HepG2 (cell line): ENCODE data around the gene TIMM44. TPM values are rescaled to one million over a fixed set of nuclear protein-coding genes. Genes with fewer than 3 reads are reported as not detected.
A peak's percentile ranks its signal among the peaks of the same experiment; 100 is the strongest.

Source experiments
- FOXK2 ChIP-seq: fragments of 450-650 bp; IDR thresholded peaks from 2 replicates; pipeline ENCODE4 v1.6.1; 2016
- GRHL1 ChIP-seq: sonication (generic); formaldehyde crosslinking; conservative IDR thresholded peaks from 2 replicates; pipeline ENCODE4 v1.8.0; 2022; ENCODE audit warnings: missing genetic modification reagents
- GTF3A ChIP-seq: sonication (generic); formaldehyde crosslinking; conservative IDR thresholded peaks from 2 replicates; pipeline ENCODE4 v1.4.0; 2020; ENCODE audit warnings: mild to moderate bottlenecking, missing genetic modification reagents
- NR3C1 ChIP-seq: sonication (generic); formaldehyde crosslinking; IDR thresholded peaks from 2 replicates; pipeline ENCODE4 v1.4.0; 2020; ENCODE audit warnings: missing genetic modification reagents
- REXO4 ChIP-seq: sonication (generic); formaldehyde crosslinking; IDR thresholded peaks from 2 replicates; pipeline ENCODE4 v1.8.0; 2022; ENCODE audit warnings: missing genetic modification reagents, mild to moderate bottlenecking, borderline replicate concordance
- RFX1 ChIP-seq: fragments of 450-650 bp; IDR thresholded peaks from 2 replicates; pipeline ENCODE4 v1.6.1; 2017
- SATB2 ChIP-seq: sonication (generic); formaldehyde crosslinking; IDR thresholded peaks from 2 replicates; pipeline ENCODE4 v1.5.0; 2020; ENCODE audit warnings: missing genetic modification reagents
- SMYD3 ChIP-seq: sonication (generic); formaldehyde crosslinking; IDR thresholded peaks from 2 replicates; pipeline ENCODE4 v1.8.1; 2023; ENCODE audit warnings: mild to moderate bottlenecking, missing genetic modification reagents
- THYN1 ChIP-seq: sonication (generic); formaldehyde crosslinking; IDR thresholded peaks from 2 replicates; pipeline ENCODE4 v1.8.1; 2023; ENCODE audit warnings: low read depth, mild to moderate bottlenecking, moderate library complexity, missing genetic modification reagents, borderline replicate concordance
- ZC3H4 ChIP-seq: sonication (generic); formaldehyde crosslinking; IDR thresholded peaks from 2 replicates; pipeline ENCODE4 v1.4.0; 2020; ENCODE audit warnings: missing genetic modification reagents, borderline replicate concordance
- ZNF10 ChIP-seq: sonication (generic); formaldehyde crosslinking; IDR thresholded peaks from 2 replicates; pipeline ENCODE4 v1.4.0; 2020; ENCODE audit warnings: mild to moderate bottlenecking, low read depth, missing genetic modification reagents, borderline replicate concordance
- ZNF773 ChIP-seq: sonication (generic); formaldehyde crosslinking; IDR thresholded peaks from 2 replicates; pipeline ENCODE4 v1.4.0; 2020; ENCODE audit warnings: missing genetic modification reagents, borderline replicate concordance
- polyA plus RNA-seq, 8 experiments: library from polyadenylated mRNA; depleted of rRNA in 3 of 8; stranded (reverse) in 7 of 8; unstranded in 1 of 8; fragments of >200 nt; fragmentation: Illumina TruSeq in 4 of 8; extraction: Trizol in 4 of 8; gene quantifications; 2 replicates each; pipeline versions ENCODE4 v1.2.1 to v1.2.3, GENCODE V29; 2011 to 2016; ENCODE audit warnings: low read depth in 4 of 8, missing spikeins in 1 of 8, mixed read lengths in 1 of 8; ENCODE audit not compliant: insufficient read depth in 1 of 8
- total RNA-seq, 5 experiments: library from RNA; depleted of rRNA; stranded (reverse); fragments of >200 nt; fragmentation: Illumina TruSeq; extraction: Trizol; gene quantifications; 2 replicates each; pipeline ENCODE4 v1.2.3, GENCODE V29; 2016; ENCODE audit warnings: low read depth in 1 of 5
- TF ChIP-seq, protein P1 (sequence below): IDR thresholded peaks from 2 replicates; pipeline ENCODE4 v1.6.1; 2016
- TF ChIP-seq, protein P2 (sequence below): sonication (generic); formaldehyde crosslinking; IDR thresholded peaks from 2 replicates; pipeline ENCODE4 v1.5.0; 2020; ENCODE audit warnings: mild to moderate bottlenecking, missing genetic modification reagents
- TF ChIP-seq, protein P3 (sequence below): sonication (generic); formaldehyde crosslinking; IDR thresholded peaks from 2 replicates; pipeline ENCODE4 v1.4.0; 2020; ENCODE audit warnings: missing genetic modification reagents
- TF ChIP-seq, protein P4 (sequence below): sonication (generic); formaldehyde crosslinking; IDR thresholded peaks from 2 replicates; pipeline ENCODE4 v1.4.0; 2020; ENCODE audit warnings: mild to moderate bottlenecking, low read depth, missing genetic modification reagents
- TF ChIP-seq, protein P5 (sequence below): sonication (generic); formaldehyde crosslinking; IDR thresholded peaks from 2 replicates; pipeline ENCODE4 v1.5.0; 2020; ENCODE audit warnings: missing genetic modification reagents

The TIMM44 gene
- total and polyA plus RNA-seq, 2 of the 13 experiments (the other 11 are each of a cell fraction or from before 2014, with no cell fraction given), result 42.9 to 72.6 TPM

DNA sequence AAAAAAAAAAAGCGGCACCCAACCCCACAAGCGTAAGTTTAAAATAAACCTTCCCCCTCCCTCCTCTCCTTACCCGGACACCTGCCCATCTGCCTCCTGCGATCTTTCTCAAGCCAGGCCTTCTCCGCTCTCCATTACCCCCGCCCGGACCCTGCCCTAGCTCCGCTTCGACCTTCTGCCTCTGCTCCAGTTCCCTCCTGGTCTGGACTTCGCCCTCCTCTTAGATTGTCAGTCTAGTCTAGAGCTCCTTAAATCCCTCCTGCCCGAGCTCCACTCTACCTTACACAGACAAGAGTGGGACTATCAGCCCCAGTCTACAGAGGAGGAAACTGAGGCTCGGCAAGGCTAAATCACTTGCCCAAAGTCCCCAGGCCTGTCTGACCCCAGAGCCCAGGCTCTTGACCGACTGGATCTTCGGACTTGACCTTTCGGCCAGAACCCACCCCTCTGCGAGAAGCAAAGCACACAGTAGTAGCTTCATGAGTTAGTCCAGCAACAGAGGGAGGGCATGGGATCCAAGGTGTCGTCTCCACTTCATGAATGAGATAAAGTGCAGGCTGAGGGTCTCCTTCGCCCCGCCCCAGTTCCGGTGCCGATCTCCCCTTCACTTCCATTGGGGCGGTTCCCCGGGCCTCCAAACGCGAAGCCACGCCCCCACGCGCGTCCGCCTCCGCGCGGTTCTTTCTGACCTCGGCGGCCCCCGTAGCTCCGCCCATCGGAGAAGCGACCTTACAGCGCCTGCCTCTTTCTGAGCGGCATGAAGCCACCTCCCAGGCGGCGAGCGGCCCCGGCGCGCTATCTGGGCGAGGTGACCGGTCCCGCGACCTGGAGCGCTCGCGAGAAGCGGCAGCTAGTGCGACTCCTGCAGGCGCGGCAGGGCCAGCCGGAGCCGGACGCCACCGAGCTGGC, 23.6 kb downstream of the TIMM44 start, which contains the start of gene SNAPC2 (continued):
- no peak; the same call in 1 of the 2 replicates for TF ChIP-seq ZNF773 (CRISPR knock-in tag)
- TF ChIP-seq GTF3A, result no peak
- TF ChIP-seq, protein P1, sequence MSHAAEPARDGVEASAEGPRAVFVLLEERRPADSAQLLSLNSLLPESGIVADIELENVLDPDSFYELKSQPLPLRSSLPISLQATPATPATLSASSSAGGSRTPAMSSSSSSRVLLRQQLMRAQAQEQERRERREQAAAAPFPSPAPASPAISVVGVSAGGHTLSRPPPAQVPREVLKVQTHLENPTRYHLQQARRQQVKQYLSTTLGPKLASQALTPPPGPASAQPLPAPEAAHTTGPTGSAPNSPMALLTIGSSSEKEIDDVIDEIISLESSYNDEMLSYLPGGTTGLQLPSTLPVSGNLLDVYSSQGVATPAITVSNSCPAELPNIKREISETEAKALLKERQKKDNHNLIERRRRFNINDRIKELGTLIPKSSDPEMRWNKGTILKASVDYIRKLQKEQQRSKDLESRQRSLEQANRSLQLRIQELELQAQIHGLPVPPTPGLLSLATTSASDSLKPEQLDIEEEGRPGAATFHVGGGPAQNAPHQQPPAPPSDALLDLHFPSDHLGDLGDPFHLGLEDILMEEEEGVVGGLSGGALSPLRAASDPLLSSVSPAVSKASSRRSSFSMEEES (CRISPR knock-in tag), result peak; percentile 14; the same call in 1 of the 2 replicates
- TF ChIP-seq, protein P2, sequence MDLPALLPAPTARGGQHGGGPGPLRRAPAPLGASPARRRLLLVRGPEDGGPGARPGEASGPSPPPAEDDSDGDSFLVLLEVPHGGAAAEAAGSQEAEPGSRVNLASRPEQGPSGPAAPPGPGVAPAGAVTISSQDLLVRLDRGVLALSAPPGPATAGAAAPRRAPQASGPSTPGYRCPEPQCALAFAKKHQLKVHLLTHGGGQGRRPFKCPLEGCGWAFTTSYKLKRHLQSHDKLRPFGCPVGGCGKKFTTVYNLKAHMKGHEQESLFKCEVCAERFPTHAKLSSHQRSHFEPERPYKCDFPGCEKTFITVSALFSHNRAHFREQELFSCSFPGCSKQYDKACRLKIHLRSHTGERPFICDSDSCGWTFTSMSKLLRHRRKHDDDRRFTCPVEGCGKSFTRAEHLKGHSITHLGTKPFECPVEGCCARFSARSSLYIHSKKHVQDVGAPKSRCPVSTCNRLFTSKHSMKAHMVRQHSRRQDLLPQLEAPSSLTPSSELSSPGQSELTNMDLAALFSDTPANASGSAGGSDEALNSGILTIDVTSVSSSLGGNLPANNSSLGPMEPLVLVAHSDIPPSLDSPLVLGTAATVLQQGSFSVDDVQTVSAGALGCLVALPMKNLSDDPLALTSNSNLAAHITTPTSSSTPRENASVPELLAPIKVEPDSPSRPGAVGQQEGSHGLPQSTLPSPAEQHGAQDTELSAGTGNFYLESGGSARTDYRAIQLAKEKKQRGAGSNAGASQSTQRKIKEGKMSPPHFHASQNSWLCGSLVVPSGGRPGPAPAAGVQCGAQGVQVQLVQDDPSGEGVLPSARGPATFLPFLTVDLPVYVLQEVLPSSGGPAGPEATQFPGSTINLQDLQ (CRISPR knock-in tag), result no peak
- TF ChIP-seq SATB2, result no peak
- no peak for TF ChIP-seq NR3C1
- TF ChIP-seq, protein P3, sequence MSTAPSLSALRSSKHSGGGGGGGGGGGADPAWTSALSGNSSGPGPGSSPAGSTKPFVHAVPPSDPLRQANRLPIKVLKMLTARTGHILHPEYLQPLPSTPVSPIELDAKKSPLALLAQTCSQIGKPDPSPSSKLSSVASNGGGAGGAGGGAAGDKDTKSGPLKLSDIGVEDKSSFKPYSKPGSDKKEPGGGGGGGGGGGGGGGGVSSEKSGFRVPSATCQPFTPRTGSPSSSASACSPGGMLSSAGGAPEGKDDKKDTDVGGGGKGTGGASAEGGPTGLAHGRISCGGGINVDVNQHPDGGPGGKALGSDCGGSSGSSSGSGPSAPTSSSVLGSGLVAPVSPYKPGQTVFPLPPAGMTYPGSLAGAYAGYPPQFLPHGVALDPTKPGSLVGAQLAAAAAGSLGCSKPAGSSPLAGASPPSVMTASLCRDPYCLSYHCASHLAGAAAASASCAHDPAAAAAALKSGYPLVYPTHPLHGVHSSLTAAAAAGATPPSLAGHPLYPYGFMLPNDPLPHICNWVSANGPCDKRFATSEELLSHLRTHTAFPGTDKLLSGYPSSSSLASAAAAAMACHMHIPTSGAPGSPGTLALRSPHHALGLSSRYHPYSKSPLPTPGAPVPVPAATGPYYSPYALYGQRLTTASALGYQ (CRISPR knock-in tag), result peak; percentile 68; the same call in 1 of the 2 replicates
- TF ChIP-seq GRHL1 (CRISPR knock-in tag), result no peak
- no peak for TF ChIP-seq RFX1
- TF ChIP-seq REXO4 (CRISPR knock-in tag), result no peak
- TF ChIP-seq THYN1 (CRISPR knock-in tag), result no peak
- TF ChIP-seq, protein P4, sequence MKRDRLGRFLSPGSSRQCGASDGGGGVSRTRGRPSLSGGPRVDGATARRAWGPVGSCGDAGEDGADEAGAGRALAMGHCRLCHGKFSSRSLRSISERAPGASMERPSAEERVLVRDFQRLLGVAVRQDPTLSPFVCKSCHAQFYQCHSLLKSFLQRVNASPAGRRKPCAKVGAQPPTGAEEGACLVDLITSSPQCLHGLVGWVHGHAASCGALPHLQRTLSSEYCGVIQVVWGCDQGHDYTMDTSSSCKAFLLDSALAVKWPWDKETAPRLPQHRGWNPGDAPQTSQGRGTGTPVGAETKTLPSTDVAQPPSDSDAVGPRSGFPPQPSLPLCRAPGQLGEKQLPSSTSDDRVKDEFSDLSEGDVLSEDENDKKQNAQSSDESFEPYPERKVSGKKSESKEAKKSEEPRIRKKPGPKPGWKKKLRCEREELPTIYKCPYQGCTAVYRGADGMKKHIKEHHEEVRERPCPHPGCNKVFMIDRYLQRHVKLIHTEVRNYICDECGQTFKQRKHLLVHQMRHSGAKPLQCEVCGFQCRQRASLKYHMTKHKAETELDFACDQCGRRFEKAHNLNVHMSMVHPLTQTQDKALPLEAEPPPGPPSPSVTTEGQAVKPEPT (CRISPR knock-in tag), result peak; percentile 46; the same call in 1 of the 2 replicates
- TF ChIP-seq, protein P5, sequence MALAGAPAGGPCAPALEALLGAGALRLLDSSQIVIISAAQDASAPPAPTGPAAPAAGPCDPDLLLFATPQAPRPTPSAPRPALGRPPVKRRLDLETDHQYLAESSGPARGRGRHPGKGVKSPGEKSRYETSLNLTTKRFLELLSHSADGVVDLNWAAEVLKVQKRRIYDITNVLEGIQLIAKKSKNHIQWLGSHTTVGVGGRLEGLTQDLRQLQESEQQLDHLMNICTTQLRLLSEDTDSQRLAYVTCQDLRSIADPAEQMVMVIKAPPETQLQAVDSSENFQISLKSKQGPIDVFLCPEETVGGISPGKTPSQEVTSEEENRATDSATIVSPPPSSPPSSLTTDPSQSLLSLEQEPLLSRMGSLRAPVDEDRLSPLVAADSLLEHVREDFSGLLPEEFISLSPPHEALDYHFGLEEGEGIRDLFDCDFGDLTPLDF (CRISPR knock-in tag), result 0 out of 2 replicates have a peak, but pooled peaks have one; percentile 32
- TF ChIP-seq ZNF10 (CRISPR knock-in tag), result no peak
- no peak for TF ChIP-seq ZC3H4 (CRISPR knock-in tag)
- no peak for TF ChIP-seq FOXK2
- TF ChIP-seq SMYD3 (CRISPR knock-in tag), result no peak
